SK-N-SH treated with all-trans-retinoic acid at 6 μM for 48 hours (cell line): ENCODE data around the gene GPX4.

ENCODE experiments used
- ATAC-seq: fragments of 200-7000 bp; cut with Tn5 transposase; 3 replicates; pipeline ENCODE4 v1.9.1; 2020; ENCODE audit warnings: mild to moderate bottlenecking, moderate library complexity
- ARNTL ChIP-seq: fragments of 450-650 bp; formaldehyde crosslinking; IDR thresholded peaks from 2 replicates; pipeline ENCODE4 v1.5.0; 2020; ENCODE audit warnings: low read depth, mild to moderate bottlenecking, moderate library complexity, borderline replicate concordance
- BACH2 ChIP-seq: fragments of 250-450 bp; sonication (Bioruptor Pico); IDR thresholded peaks from 2 replicates; pipeline ENCODE4 v1.9.0; 2021; ENCODE audit warnings: mild to moderate bottlenecking, borderline replicate concordance
- CSDC2 ChIP-seq: fragments of 250-450 bp; sonication (Bioruptor Pico); IDR thresholded peaks from 2 replicates; pipeline ENCODE4 v1.5.0; 2020; ENCODE audit warnings: mild to moderate bottlenecking, moderate library complexity
- ESRRG ChIP-seq: fragments of 250-450 bp; sonication (Bioruptor Pico); IDR thresholded peaks from 2 replicates; pipeline ENCODE4 v1.6.1; 2021; ENCODE audit warnings: mild to moderate bottlenecking
- GLIS3 ChIP-seq: fragments of 250-450 bp; sonication (Bioruptor Pico); IDR thresholded peaks from 2 replicates; pipeline ENCODE4 v1.5.0; 2020; ENCODE audit warnings: mild to moderate bottlenecking, moderate library complexity
- ISL1 ChIP-seq: fragments of 250-450 bp; sonication (Bioruptor Pico); IDR thresholded peaks from 2 replicates; pipeline ENCODE4 v2.1.2; 2022; ENCODE audit warnings: mild to moderate bottlenecking, moderate library complexity
- OSR1 ChIP-seq: fragments of 250-450 bp; sonication (Bioruptor Pico); IDR thresholded peaks from 2 replicates; pipeline ENCODE4 v1.8.0; 2022; ENCODE audit warnings: moderate library complexity, mild to moderate bottlenecking, inconsistent platforms
- POU6F1 ChIP-seq: fragments of 250-450 bp; sonication (Bioruptor Pico); IDR thresholded peaks from 2 replicates; pipeline ENCODE4 v1.8.0; 2021; ENCODE audit warnings: low read depth, mild to moderate bottlenecking, moderate library complexity, borderline replicate concordance
- PPARA ChIP-seq: fragments of 250-450 bp; sonication (Bioruptor Pico); IDR thresholded peaks from 2 replicates; pipeline ENCODE4 v1.5.0; 2020; ENCODE audit warnings: mild to moderate bottlenecking, borderline replicate concordance
- RARB ChIP-seq: fragments of 250-450 bp; sonication (Bioruptor Pico); IDR thresholded peaks from 2 replicates; pipeline ENCODE4 v1.8.0; 2021; ENCODE audit warnings: mild to moderate bottlenecking, moderate library complexity
- SNAI2 ChIP-seq: fragments of 250-450 bp; sonication (Bioruptor Pico); IDR thresholded peaks from 2 replicates; pipeline ENCODE4 v1.5.0; 2020; ENCODE audit warnings: mild to moderate bottlenecking, moderate library complexity
- TCF4 ChIP-seq: fragments of 250-450 bp; sonication (Bioruptor Pico); IDR thresholded peaks from 2 replicates; pipeline ENCODE4 v1.8.0; 2021; ENCODE audit warnings: mild to moderate bottlenecking, moderate library complexity, borderline replicate concordance
- TOX ChIP-seq: fragments of 250-450 bp; sonication (Bioruptor Pico); IDR thresholded peaks from 2 replicates; pipeline ENCODE4 v1.8.0; 2021; ENCODE audit warnings: mild to moderate bottlenecking, moderate library complexity, borderline replicate concordance
- ZC3H10 ChIP-seq: fragments of 250-450 bp; sonication (Bioruptor Pico); IDR thresholded peaks from 2 replicates; pipeline ENCODE4 v1.5.1; 2021; ENCODE audit warnings: mild to moderate bottlenecking, moderate library complexity
- ZFP3 ChIP-seq: fragments of 250-450 bp; sonication (Bioruptor Pico); IDR thresholded peaks from 2 replicates; pipeline ENCODE4 v1.5.0; 2020; ENCODE audit warnings: mild to moderate bottlenecking, moderate library complexity
- ZFP30 ChIP-seq: fragments of 450-650 bp; formaldehyde crosslinking; IDR thresholded peaks from 2 replicates; pipeline ENCODE4 v1.5.0; 2022; ENCODE audit warnings: mild to moderate bottlenecking, moderate library complexity
- ZNF565 ChIP-seq: fragments of 450-650 bp; formaldehyde crosslinking; conservative IDR thresholded peaks from 2 replicates; pipeline ENCODE4 v1.5.0; 2020; ENCODE audit warnings: low read depth, mild to moderate bottlenecking, moderate library complexity
- ZNF70 ChIP-seq: fragments of 450-650 bp; formaldehyde crosslinking; IDR thresholded peaks from 2 replicates; pipeline ENCODE4 v1.5.0; 2020; ENCODE audit warnings: mild to moderate bottlenecking, moderate library complexity
- ZNF8 ChIP-seq: fragments of 450-650 bp; formaldehyde crosslinking; IDR thresholded peaks from 2 replicates; pipeline ENCODE4 v1.5.0; 2020; ENCODE audit warnings: mild to moderate bottlenecking, moderate library complexity
- TF ChIP-seq, protein P1 (sequence below): fragments of 250-450 bp; sonication (Bioruptor Pico); IDR thresholded peaks from 2 replicates; pipeline ENCODE4 v1.5.1; 2021; ENCODE audit warnings: mild to moderate bottlenecking, moderate library complexity
- TF ChIP-seq, protein P2 (sequence below): fragments of 250-450 bp; sonication (Bioruptor Pico); IDR thresholded peaks from 2 replicates; pipeline ENCODE4 v1.5.0; 2020; ENCODE audit warnings: mild to moderate bottlenecking, moderate library complexity
- TF ChIP-seq, protein P3 (sequence below): fragments of 250-450 bp; sonication (Bioruptor Pico); IDR thresholded peaks from 2 replicates; pipeline ENCODE4 v1.5.1; 2020; ENCODE audit warnings: low read depth, mild to moderate bottlenecking, moderate library complexity

Gene GPX4

GRCh38 chr19:1135454-1135853 is 31.7 kb downstream of the GPX4 start:
- ATAC-seq = no peak

GRCh38 chr19:1136201-1136600 is 32.4 kb downstream of the GPX4 start:
- TF ChIP-seq ZC3H10 (CRISPR knock-in tag) (no peak), ZNF8 (CRISPR knock-in tag) (no peak), ZNF565 (CRISPR knock-in tag) (no peak), PPARA (no peak)
- TF ChIP-seq, all 23 proteins: peak for 0
- no peak for ATAC-seq

More at GRCh38 chr19:1135454-1135853, 31.7 kb downstream of the GPX4 start:
- no peak for TF ChIP-seq ZNF70 (CRISPR knock-in tag)

GRCh38 chr19:1136621-1137317 is 33.0 kb downstream of the GPX4 start:
- TF ChIP-seq ZNF70 (CRISPR knock-in tag) (no peak), ZNF565 (CRISPR knock-in tag) (no peak), POU6F1 (CRISPR knock-in tag) (no peak), GLIS3 (CRISPR knock-in tag) (no peak), SNAI2 (CRISPR knock-in tag) (no peak), TOX (CRISPR knock-in tag) (no peak), CSDC2 (no peak), RARB (CRISPR knock-in tag) (no peak), TCF4 (no peak), ZC3H10 (CRISPR knock-in tag) (no peak), ESRRG (CRISPR knock-in tag) (no peak), ARNTL (no peak), ZFP3 (CRISPR knock-in tag) (no peak), ISL1 (CRISPR knock-in tag) (no peak), ZFP30 (CRISPR knock-in tag) (no peak), OSR1 (no peak), PPARA (no peak)
- TF ChIP-seq, protein P1, sequence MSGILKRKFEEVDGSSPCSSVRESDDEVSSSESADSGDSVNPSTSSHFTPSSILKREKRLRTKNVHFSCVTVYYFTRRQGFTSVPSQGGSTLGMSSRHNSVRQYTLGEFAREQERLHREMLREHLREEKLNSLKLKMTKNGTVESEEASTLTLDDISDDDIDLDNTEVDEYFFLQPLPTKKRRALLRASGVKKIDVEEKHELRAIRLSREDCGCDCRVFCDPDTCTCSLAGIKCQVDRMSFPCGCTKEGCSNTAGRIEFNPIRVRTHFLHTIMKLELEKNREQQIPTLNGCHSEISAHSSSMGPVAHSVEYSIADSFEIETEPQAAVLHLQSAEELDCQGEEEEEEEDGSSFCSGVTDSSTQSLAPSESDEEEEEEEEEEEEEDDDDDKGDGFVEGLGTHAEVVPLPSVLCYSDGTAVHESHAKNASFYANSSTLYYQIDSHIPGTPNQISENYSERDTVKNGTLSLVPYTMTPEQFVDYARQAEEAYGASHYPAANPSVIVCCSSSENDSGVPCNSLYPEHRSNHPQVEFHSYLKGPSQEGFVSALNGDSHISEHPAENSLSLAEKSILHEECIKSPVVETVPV (CRISPR knock-in tag) = no peak
- TF ChIP-seq, protein P2, sequence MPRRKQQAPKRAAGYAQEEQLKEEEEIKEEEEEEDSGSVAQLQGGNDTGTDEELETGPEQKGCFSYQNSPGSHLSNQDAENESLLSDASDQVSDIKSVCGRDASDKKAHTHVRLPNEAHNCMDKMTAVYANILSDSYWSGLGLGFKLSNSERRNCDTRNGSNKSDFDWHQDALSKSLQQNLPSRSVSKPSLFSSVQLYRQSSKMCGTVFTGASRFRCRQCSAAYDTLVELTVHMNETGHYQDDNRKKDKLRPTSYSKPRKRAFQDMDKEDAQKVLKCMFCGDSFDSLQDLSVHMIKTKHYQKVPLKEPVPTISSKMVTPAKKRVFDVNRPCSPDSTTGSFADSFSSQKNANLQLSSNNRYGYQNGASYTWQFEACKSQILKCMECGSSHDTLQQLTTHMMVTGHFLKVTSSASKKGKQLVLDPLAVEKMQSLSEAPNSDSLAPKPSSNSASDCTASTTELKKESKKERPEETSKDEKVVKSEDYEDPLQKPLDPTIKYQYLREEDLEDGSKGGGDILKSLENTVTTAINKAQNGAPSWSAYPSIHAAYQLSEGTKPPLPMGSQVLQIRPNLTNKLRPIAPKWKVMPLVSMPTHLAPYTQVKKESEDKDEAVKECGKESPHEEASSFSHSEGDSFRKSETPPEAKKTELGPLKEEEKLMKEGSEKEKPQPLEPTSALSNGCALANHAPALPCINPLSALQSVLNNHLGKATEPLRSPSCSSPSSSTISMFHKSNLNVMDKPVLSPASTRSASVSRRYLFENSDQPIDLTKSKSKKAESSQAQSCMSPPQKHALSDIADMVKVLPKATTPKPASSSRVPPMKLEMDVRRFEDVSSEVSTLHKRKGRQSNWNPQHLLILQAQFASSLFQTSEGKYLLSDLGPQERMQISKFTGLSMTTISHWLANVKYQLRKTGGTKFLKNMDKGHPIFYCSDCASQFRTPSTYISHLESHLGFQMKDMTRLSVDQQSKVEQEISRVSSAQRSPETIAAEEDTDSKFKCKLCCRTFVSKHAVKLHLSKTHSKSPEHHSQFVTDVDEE = no peak
- TF ChIP-seq, protein P3, sequence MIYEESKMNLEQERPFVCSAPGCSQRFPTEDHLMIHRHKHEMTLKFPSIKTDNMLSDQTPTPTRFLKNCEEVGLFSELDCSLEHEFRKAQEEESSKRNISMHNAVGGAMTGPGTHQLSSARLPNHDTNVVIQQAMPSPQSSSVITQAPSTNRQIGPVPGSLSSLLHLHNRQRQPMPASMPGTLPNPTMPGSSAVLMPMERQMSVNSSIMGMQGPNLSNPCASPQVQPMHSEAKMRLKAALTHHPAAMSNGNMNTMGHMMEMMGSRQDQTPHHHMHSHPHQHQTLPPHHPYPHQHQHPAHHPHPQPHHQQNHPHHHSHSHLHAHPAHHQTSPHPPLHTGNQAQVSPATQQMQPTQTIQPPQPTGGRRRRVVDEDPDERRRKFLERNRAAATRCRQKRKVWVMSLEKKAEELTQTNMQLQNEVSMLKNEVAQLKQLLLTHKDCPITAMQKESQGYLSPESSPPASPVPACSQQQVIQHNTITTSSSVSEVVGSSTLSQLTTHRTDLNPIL (CRISPR knock-in tag) = no peak
- TF ChIP-seq, all 23 proteins: peak for 0
- no peak for ATAC-seq

- no peak for ATAC-seq
These were observed 34.3 kb downstream of the GPX4 start for GRCh38 chr19:1138121-1138520.

More at GRCh38 chr19:1138121-1138520, 34.3 kb downstream of the GPX4 start:
- TF ChIP-seq ESRRG (CRISPR knock-in tag) (no peak), TOX (CRISPR knock-in tag) (no peak), TCF4 (no peak), OSR1 (no peak), ARNTL (no peak), ZNF565 (CRISPR knock-in tag) (no peak), GLIS3 (CRISPR knock-in tag) (no peak), ZFP30 (CRISPR knock-in tag) (no peak), ZC3H10 (CRISPR knock-in tag) (no peak), PPARA (no peak), SNAI2 (CRISPR knock-in tag) (no peak), ZNF70 (CRISPR knock-in tag) (no peak), ZNF8 (CRISPR knock-in tag) (no peak), BACH2 (no peak), POU6F1 (CRISPR knock-in tag) (no peak)
- TF ChIP-seq, protein P1 (CRISPR knock-in tag) = no peak
